Esophagus squamous epithelium (tissue), 4 donors: ENCODE data around the gene DGKQ.

Experiments
- CTCF ChIP-seq, 6 experiments: fragments of 450-650 bp in 4 of 6; fragments of 200-600 bp in 2 of 6; sonication (generic) in 2 of 6; IDR thresholded peaks; one replicate each; pipeline ENCODE4 v1.5.1; 2016 to 2019; ENCODE audit warnings: antibody characterized with exemption in 6 of 6, mild to moderate bottlenecking in 4 of 6, moderate library complexity in 4 of 6
- POLR2A ChIP-seq, 4 donors: fragments of 450-650 bp; IDR thresholded peaks; one replicate each; pipeline ENCODE4 v1.6.1; 2017; ENCODE audit warnings: antibody characterized with exemption in 4 of 4, mild to moderate bottlenecking in 4 of 4, moderate library complexity in 3 of 4

- no peak for TF ChIP-seq POLR2A (IDR thresholded peaks at IDR 0.05)
- TF ChIP-seq CTCF (IDR thresholded peaks at IDR 0.05) = no peak
These were observed 24.5 kb downstream of the DGKQ start for GRCh38 chr4:948936-949300.
